ENCODE results near the gene BTBD8.
"Not testable (repeated sequence)": the region's sequence is repeated elsewhere in the genome, so short reads cannot be mapped to it uniquely, and the experiment has no call there.

The BTBD8 gene

DNA sequence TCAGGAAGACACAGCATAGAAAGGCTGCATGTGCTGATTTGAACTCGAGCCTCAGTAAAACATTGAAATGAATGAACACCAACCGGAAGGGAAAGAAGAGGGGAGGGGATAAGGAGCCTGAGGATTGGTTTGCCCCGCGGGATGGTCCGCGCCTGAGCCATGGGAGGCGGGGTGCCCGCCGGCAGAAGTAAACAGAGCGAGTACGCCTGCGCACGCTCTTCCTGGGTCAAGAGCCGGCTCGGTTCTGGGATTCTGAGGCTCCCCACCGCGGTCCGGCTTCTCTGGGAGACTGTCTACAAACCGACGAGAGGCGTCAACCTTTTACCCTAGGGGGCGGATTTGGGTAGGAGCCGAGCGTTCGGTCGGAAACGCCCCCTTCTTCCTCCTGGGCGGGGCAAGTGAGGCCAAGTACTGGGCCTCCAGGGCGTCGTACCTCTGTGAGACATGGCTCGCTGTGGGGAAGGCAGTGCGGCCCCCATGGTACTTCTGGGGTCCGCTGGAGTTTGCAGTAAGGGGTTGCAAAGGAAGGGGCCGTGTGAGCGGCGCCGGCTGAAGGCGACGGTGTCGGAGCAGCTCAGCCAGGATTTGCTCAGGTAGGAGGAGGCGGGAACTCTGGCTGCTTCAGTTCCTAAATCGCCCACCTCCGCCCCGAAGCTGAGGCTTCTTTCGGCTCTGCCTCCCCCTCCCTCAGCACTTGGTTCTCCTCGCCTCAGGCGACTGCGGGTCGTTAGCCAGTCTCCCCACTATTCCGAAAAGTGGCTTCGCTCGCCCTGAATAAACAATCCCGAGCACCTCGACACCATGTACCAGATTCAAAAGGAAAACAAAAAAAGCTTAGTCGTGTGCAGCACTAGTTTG is at the start of gene BTBD8:
BTBD8 (plus strand) TSS at position 218 of the 858 bp plus-strand sequence; CDS start at position 445, 227 bp downstream.
- peak; percentile 54 for DNase-seq (ENCODE audit: insufficient read length, low spot score)
- peak; percentile 84 for FAIRE-seq

GRCh38 chr1:92030656-92031107 is 49.5 kb upstream of the BTBD8 start:
- FAIRE-seq: no peak
- no peak for DNase-seq (ENCODE audit: insufficient read length, low spot score)

DNA sequence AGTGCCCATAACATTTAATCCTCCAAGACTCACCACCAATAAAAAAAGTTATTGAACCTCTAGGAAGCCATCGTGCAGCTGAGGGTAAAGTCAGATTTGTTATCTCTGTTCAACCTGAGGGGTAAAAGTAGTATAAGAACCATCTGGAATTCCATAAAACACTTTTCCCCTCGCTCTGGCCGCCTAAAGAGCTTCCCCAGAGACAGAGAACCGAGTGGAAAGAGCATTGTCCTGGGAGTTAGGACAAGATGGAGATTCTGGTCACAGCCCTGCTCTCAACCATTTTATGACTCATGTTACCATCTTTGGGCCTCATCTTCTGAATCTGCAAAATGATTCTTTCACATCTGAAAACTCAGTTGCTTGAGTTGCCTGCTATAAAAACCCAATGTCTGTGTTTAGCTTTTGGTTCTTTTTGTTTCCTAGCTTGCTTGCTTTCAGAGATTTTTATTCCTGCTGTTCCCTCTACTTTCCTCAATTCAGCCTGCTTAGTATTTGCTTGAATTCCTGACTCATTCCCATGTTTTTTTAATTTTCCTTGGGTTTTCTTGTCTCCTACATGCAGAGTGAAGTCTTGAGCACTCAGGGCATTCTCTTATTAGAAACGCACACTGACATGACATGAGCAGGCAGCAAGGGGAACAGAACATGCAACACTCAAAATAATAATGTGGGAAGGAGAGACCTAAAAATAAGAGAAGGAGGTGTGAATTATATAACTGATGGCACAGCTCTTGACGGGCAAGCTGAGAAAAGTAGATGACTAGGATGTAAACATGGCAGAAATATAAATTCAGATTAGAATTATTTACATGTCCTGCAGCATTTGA is 48.6 kb upstream of the BTBD8 start:
- FAIRE-seq (no peak), DNase-seq (ENCODE audit: insufficient read length, low spot score) (no peak)

- FAIRE-seq (no peak), DNase-seq (ENCODE audit: insufficient read length, low spot score) (no peak)
Observed at GRCh38 chr1:92037400-92037799, 42.7 kb upstream of the BTBD8 start.

GRCh38 chr1:92038695-92039346 is 41.3 kb upstream of the BTBD8 start:
- FAIRE-seq: peak; percentile 8

GRCh38 chr1:92040971-92041370 is 39.2 kb upstream of the BTBD8 start:
- FAIRE-seq (no peak), DNase-seq (ENCODE audit: insufficient read length, low spot score) (no peak)

More at GRCh38 chr1:92038695-92039346, 41.3 kb upstream of the BTBD8 start:
- no peak for DNase-seq (ENCODE audit: insufficient read length, low spot score)

- FAIRE-seq (no peak), DNase-seq (ENCODE audit: insufficient read length, low spot score) (no peak)
Observed at GRCh38 chr1:92043621-92044020, 36.5 kb upstream of the BTBD8 start.

GRCh38 chr1:92045766-92046495 is 34.2 kb upstream of the BTBD8 start:
- DNase-seq (ENCODE audit: insufficient read length, low spot score): no peak
- no peak for FAIRE-seq

- DNase-seq (ENCODE audit: insufficient read length, low spot score) (no peak), FAIRE-seq (no peak)
Observed at GRCh38 chr1:92051948-92052347, 28.2 kb upstream of the BTBD8 start.

- no peak for FAIRE-seq
- no peak for DNase-seq (ENCODE audit: insufficient read length, low spot score)
Observed at GRCh38 chr1:92065042-92065441, 15.1 kb upstream of the BTBD8 start.

GRCh38 chr1:92066321-92066720 is 13.8 kb upstream of the BTBD8 start:
- DNase-seq (ENCODE audit: insufficient read length, low spot score): no peak
- FAIRE-seq: no peak

DNA sequence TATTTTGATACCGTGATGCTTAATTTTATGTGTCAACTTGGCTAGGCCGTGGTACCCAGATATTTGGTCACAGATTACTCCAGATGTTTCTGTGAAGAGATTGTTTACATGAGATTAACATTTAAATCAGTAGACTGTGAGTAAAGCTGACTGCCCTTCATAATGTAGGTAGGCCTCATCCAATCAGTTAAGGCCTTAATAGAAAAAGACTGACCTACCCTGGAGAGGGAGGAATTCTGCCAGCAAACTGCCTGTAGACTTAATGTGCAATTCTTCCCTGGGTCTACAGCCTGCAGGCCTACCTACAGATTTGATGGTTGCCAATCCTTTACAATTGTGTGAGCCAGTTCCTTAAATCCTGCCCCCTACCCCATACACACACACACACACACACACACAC is 9.3 kb upstream of the BTBD8 start:
- FAIRE-seq (no peak), DNase-seq (ENCODE audit: insufficient read length, low spot score) (no peak)

GRCh38 chr1:92074446-92074845 is 5.7 kb upstream of the BTBD8 start:
- DNase-seq (ENCODE audit: insufficient read length, low spot score); FAIRE-seq: not testable (repeated sequence)

DNA sequence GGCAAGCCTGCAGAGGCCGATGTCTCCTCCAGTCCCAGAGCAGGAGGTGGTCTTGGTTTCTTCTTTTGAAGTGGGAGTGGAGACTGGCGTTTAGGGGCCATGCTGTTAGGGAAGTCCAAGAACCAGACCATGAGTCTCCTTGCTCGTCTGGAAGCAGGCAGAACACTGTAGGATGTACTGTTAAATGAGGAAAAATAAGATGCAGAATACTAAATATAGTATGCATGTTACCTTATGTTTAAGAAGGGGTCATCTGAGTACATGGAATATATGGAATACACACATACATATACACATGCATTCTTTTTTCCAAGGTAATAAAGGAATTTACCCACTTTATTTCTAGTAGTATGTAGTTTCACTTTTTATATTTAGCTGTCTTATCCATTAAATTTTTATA is 4.8 kb upstream of the BTBD8 start, which contains the start of gene SETSIP:
SETSIP (minus strand) TSS at position 101 of the 400 bp plus-strand sequence; CDS start at position 101, 0 bp downstream.
- DNase-seq (ENCODE audit: insufficient read length, low spot score) (no peak), FAIRE-seq (no peak)

DNA sequence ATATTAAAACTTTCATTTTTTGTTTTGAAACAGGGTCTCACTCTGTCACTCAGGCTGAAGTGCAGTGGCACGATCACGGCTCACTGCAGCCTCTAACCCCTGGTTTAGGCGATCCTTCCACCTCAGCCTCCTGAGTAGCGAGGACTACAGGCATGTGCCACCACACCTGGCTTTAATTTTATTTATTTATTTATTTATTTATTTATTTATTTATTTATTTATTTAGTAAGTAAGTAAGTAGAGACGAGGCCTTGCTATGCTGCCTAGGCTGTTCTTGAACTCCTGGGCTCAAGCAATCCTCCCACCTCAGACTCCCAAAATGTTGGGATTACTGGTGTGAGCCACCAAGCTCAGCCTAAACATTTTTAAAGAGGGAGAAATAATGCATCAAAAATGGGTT is 3.8 kb upstream of the BTBD8 start:
- FAIRE-seq (no peak), DNase-seq (ENCODE audit: insufficient read length, low spot score) (no peak)

DNA sequence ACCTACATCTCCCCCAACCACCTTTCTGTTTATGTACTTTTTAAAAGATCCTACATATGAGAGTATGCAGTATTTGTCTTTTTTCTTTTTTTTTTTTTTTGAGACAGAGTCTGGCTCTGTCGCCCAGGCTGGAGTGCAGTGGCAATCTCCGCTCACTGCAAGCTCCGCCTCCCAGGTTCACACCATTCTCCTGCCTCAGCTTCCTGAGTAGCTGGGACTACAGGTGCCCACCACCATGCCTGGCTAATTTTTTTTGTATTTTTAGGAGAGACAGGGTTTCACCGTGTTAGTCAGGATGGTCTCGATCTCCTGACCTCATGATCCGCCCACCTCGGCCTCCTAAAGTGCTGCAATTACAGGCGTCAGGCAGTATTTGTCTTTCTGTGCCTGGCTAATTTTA is 2.1 kb upstream of the BTBD8 start:
- DNase-seq (ENCODE audit: insufficient read length, low spot score); FAIRE-seq: not testable (repeated sequence)

GRCh38 chr1:92079441-92079840 is 704 bp upstream of the BTBD8 start:
- DNase-seq (ENCODE audit: insufficient read length, low spot score) (no peak), FAIRE-seq (no peak)

DNA sequence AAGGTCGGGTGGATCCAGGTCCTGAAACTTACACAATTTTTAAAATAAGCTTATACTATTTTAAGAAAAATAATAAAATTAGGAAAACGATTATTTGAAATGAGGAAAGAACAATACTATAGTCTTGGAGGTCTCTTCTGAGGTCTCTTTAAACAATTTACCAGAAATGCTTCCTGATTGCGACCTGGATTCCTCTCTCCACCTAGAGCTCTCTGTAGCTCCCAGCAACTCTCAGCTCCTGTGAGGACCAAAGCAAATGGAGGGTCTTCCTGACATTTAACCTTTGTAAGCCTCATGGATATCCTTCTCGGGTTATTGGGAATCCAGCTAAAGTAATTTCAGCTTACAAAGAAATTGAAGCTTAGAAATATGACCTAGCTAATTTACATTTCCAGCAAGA is 886 bp downstream of the BTBD8 start:
- no peak for DNase-seq (ENCODE audit: insufficient read length, low spot score)
- no peak for FAIRE-seq

GRCh38 chr1:92084651-92085050 is 4.5 kb downstream of the BTBD8 start:
- DNase-seq (ENCODE audit: insufficient read length, low spot score) (no peak), FAIRE-seq (no peak)

DNA sequence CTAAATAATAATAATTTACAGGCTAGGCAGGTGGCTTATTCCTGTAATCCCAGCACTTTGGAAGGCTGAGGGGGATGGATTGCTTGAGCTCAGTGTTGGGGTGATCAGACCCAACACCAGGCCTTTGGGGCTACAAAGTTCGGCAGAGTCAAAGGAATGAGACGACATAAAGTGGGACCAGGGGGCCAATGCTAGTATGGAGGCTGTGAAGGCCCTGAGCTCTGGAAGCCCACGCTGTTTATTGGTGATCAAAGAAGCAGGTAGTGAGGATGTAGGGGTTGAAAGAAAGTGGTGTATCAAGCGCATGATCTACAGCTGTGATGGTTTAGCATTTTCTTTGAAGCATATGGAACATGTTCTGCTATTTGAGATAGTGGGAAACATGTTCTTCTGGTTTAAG is 5.6 kb downstream of the BTBD8 start:
- FAIRE-seq (no peak), DNase-seq (ENCODE audit: insufficient read length, low spot score) (no peak)
